ENCODE results near the gene ZNF695. TPM values are rescaled to one million over a fixed set of nuclear protein-coding genes. Genes with fewer than 3 reads are reported as not detected.

The ZNF695 gene
- polyA plus RNA-seq (2013, experiment 1 of 2): 9.0 TPM
- polyA plus RNA-seq (2013, experiment 2 of 2): 9.7 TPM

GRCh38 chr1:247007511-247008405 lies at the start of gene ZNF695:
TSS of gene ZNF695 (minus strand) at chr1:247008057. CDS start at chr1:247007908, 149 bp downstream.
- Histone ChIP-seq H3K27me3 (ENCODE audit: insufficient read depth, low read length, poor library complexity) (no peaks in the 10 kb centered on the region), H3K4ac (ENCODE audit: low read depth, low read length) (no peak within 1 kb of the TSS), H2BK15ac (replicated peaks; ENCODE audit: low read depth) (no peak within 1 kb of the TSS), H3K79me2 (ENCODE audit: control insufficient read depth, insufficient read depth, low read length) (peaks cover 28% of the 10 kb centered on the region), H4K8ac (ENCODE audit: low read depth, low read length) (peak within 1 kb of the TSS; percentile 58), H2BK5ac (ENCODE audit: low read length) (peak within 1 kb of the TSS; percentile 54), H3K23ac (ENCODE audit: low read length) (no peak within 1 kb of the TSS), H3K4me1 (ENCODE audit: control insufficient read depth, low read depth, low read length) (no peaks in the 10 kb centered on the region), H4K5ac (ENCODE audit: low read length) (no peak within 1 kb of the TSS), H3K56ac (ENCODE audit: low read length) (peak within 1 kb of the TSS; percentile 94), H2AK5ac (ENCODE audit: low read length) (no peak within 1 kb of the TSS), H3K18ac (ENCODE audit: low read length) (peak within 1 kb of the TSS; percentile 62), H3K9ac (ENCODE audit: low read length) (peak within 1 kb of the TSS; percentile 95), H3K27ac (ENCODE audit: low read depth, low read length) (no peak within 1 kb of the TSS), H3K4me2 (ENCODE audit: low read length) (peak within 1 kb of the TSS; percentile 34), H3K4me3 (ENCODE audit: low read length) (peak within 1 kb of the TSS; percentile 89), H3K36me3 (ENCODE audit: control insufficient read depth, insufficient read depth, low read length) (no peaks in the 10 kb centered on the region), H2BK120ac (ENCODE audit: low read depth, low read length) (no peak within 1 kb of the TSS), H3K79me1 (ENCODE audit: low read length) (no peaks in the 10 kb centered on the region)
- peak; percentile 99 for DNase-seq
- WGBS (ENCODE audit: extremely low coverage, insufficient coverage, low lambda C conversion rate): no CpG with 5 or more reads among the region's 58 CpGs

GRCh38 chr1:247056071-247056470 lies 48.2 kb upstream of the ZNF695 start:
- H3K18ac ChIP-seq (ENCODE audit: low read length): no peak overlapping the region
- DNase-seq: no peak
- no peak overlapping the region for H3K4me2 ChIP-seq (ENCODE audit: low read length)
- no peak overlapping the region for H3K56ac ChIP-seq (ENCODE audit: low read length)
- peaks cover 28% of the 10 kb centered on the region for H3K79me2 ChIP-seq (ENCODE audit: control insufficient read depth, insufficient read depth, low read length)
- no peak overlapping the region for H3K27ac ChIP-seq (ENCODE audit: low read depth, low read length)
- H2AK5ac ChIP-seq (ENCODE audit: low read length): no peak overlapping the region
- no peak overlapping the region for H3K23ac ChIP-seq (ENCODE audit: low read length)
- H3K79me1 ChIP-seq (ENCODE audit: low read length): peaks cover 20% of the 10 kb centered on the region
- WGBS (ENCODE audit: extremely low coverage, insufficient coverage, low lambda C conversion rate): no CpG with 5 or more reads among the region's 2 CpGs
- H4K5ac ChIP-seq (ENCODE audit: low read length): no peak overlapping the region
- H3K36me3 ChIP-seq (ENCODE audit: control insufficient read depth, insufficient read depth, low read length): no peaks in the 10 kb centered on the region
- no peak overlapping the region for H3K4me3 ChIP-seq (ENCODE audit: low read length)
- no peak overlapping the region for H3K4ac ChIP-seq (ENCODE audit: low read depth, low read length)
- no peaks in the 10 kb centered on the region for H3K4me1 ChIP-seq (ENCODE audit: control insufficient read depth, low read depth, low read length)
- H2BK15ac ChIP-seq (replicated peaks; ENCODE audit: low read depth): no peak overlapping the region
- no peak overlapping the region for H2BK120ac ChIP-seq (ENCODE audit: low read depth, low read length)
- H4K8ac ChIP-seq (ENCODE audit: low read depth, low read length): no peak overlapping the region
- no peaks in the 10 kb centered on the region for H3K27me3 ChIP-seq (ENCODE audit: insufficient read depth, low read length, poor library complexity)
- H2BK5ac ChIP-seq (ENCODE audit: low read length): no peak overlapping the region
- no peak overlapping the region for H3K9ac ChIP-seq (ENCODE audit: low read length)

- no peak for DNase-seq
- Histone ChIP-seq H3K4ac (ENCODE audit: low read depth, low read length) (no peak overlapping the region), H4K8ac (ENCODE audit: low read depth, low read length) (no peak overlapping the region), H3K79me1 (ENCODE audit: low read length) (peaks cover 20% of the 10 kb centered on the region), H2BK15ac (replicated peaks; ENCODE audit: low read depth) (no peak overlapping the region), H3K9ac (ENCODE audit: low read length) (no peak overlapping the region), H3K18ac (ENCODE audit: low read length) (no peak overlapping the region), H3K27ac (ENCODE audit: low read depth, low read length) (no peak overlapping the region), H2AK5ac (ENCODE audit: low read length) (no peak overlapping the region), H3K4me1 (ENCODE audit: control insufficient read depth, low read depth, low read length) (no peaks in the 10 kb centered on the region), H3K23ac (ENCODE audit: low read length) (no peak overlapping the region), H3K79me2 (ENCODE audit: control insufficient read depth, insufficient read depth, low read length) (peaks cover 24% of the 10 kb centered on the region), H3K4me3 (ENCODE audit: low read length) (no peak overlapping the region), H3K56ac (ENCODE audit: low read length) (no peak overlapping the region), H4K5ac (ENCODE audit: low read length) (no peak overlapping the region), H3K36me3 (ENCODE audit: control insufficient read depth, insufficient read depth, low read length) (no peaks in the 10 kb centered on the region), H3K4me2 (ENCODE audit: low read length) (no peak overlapping the region), H2BK5ac (ENCODE audit: low read length) (no peak overlapping the region), H3K27me3 (ENCODE audit: insufficient read depth, low read length, poor library complexity) (no peaks in the 10 kb centered on the region), H2BK120ac (ENCODE audit: low read depth, low read length) (no peak overlapping the region)
- no CpG with 5 or more reads among the region's 2 CpGs for WGBS (ENCODE audit: extremely low coverage, insufficient coverage, low lambda C conversion rate)
Observed at GRCh38 chr1:247054992-247055415, 47.1 kb upstream of the ZNF695 start.

- H3K4ac ChIP-seq (ENCODE audit: low read depth, low read length): no peak overlapping the region
- H3K56ac ChIP-seq (ENCODE audit: low read length): no peak overlapping the region
- H2BK5ac ChIP-seq (ENCODE audit: low read length): no peak overlapping the region
- no peak overlapping the region for H3K27ac ChIP-seq (ENCODE audit: low read depth, low read length)
- no peak overlapping the region for H3K4me3 ChIP-seq (ENCODE audit: low read length)
- no peak overlapping the region for H3K9ac ChIP-seq (ENCODE audit: low read length)
- H3K27me3 ChIP-seq (ENCODE audit: insufficient read depth, low read length, poor library complexity): no peaks in the 10 kb centered on the region
- no peaks in the 10 kb centered on the region for H3K4me1 ChIP-seq (ENCODE audit: control insufficient read depth, low read depth, low read length)
- H3K79me1 ChIP-seq (ENCODE audit: low read length): peaks cover 14% of the 10 kb centered on the region
- peak; percentile 40 for DNase-seq
- no peak overlapping the region for H3K18ac ChIP-seq (ENCODE audit: low read length)
- no peak overlapping the region for H3K23ac ChIP-seq (ENCODE audit: low read length)
- no peak overlapping the region for H2BK120ac ChIP-seq (ENCODE audit: low read depth, low read length)
- peaks cover 19% of the 10 kb centered on the region for H3K79me2 ChIP-seq (ENCODE audit: control insufficient read depth, insufficient read depth, low read length)
- no peak overlapping the region for H2AK5ac ChIP-seq (ENCODE audit: low read length)
- H2BK15ac ChIP-seq (replicated peaks; ENCODE audit: low read depth): no peak overlapping the region
- no CpG with 5 or more reads among the region's 2 CpGs for WGBS (ENCODE audit: extremely low coverage, insufficient coverage, low lambda C conversion rate)
- H3K4me2 ChIP-seq (ENCODE audit: low read length): no peak overlapping the region
- H3K36me3 ChIP-seq (ENCODE audit: control insufficient read depth, insufficient read depth, low read length): no peaks in the 10 kb centered on the region
- H4K8ac ChIP-seq (ENCODE audit: low read depth, low read length): no peak overlapping the region
- H4K5ac ChIP-seq (ENCODE audit: low read length): no peak overlapping the region
Observed at GRCh38 chr1:247047702-247048101, 39.8 kb upstream of the ZNF695 start.

GRCh38 chr1:247047260-247047659 lies 39.4 kb upstream of the ZNF695 start:
- Histone ChIP-seq H4K8ac (ENCODE audit: low read depth, low read length) (no peak overlapping the region), H4K5ac (ENCODE audit: low read length) (no peak overlapping the region), H3K4me2 (ENCODE audit: low read length) (no peak overlapping the region), H2AK5ac (ENCODE audit: low read length) (no peak overlapping the region), H3K4me1 (ENCODE audit: control insufficient read depth, low read depth, low read length) (no peaks in the 10 kb centered on the region), H3K4me3 (ENCODE audit: low read length) (no peak overlapping the region), H2BK15ac (replicated peaks; ENCODE audit: low read depth) (no peak overlapping the region), H3K27ac (ENCODE audit: low read depth, low read length) (no peak overlapping the region), H3K4ac (ENCODE audit: low read depth, low read length) (no peak overlapping the region), H3K23ac (ENCODE audit: low read length) (no peak overlapping the region), H3K9ac (ENCODE audit: low read length) (no peak overlapping the region), H3K18ac (ENCODE audit: low read length) (no peak overlapping the region), H2BK5ac (ENCODE audit: low read length) (no peak overlapping the region), H3K27me3 (ENCODE audit: insufficient read depth, low read length, poor library complexity) (no peaks in the 10 kb centered on the region), H3K36me3 (ENCODE audit: control insufficient read depth, insufficient read depth, low read length) (no peaks in the 10 kb centered on the region), H2BK120ac (ENCODE audit: low read depth, low read length) (no peak overlapping the region), H3K79me1 (ENCODE audit: low read length) (peaks cover 15% of the 10 kb centered on the region), H3K56ac (ENCODE audit: low read length) (no peak overlapping the region), H3K79me2 (ENCODE audit: control insufficient read depth, insufficient read depth, low read length) (peaks cover 19% of the 10 kb centered on the region)
- no CpG with 5 or more reads among the region's 2 CpGs for WGBS (ENCODE audit: extremely low coverage, insufficient coverage, low lambda C conversion rate)
- DNase-seq: peak; percentile 22

Data from mesendoderm (in vitro differentiated cells).